ENCODE measurements around the gene ADGRV1.
"Not testable (repeated sequence)": the region's sequence is repeated elsewhere in the genome, so short reads cannot be mapped to it uniquely, and the experiment has no call there.

ADGRV1 gene

DNA sequence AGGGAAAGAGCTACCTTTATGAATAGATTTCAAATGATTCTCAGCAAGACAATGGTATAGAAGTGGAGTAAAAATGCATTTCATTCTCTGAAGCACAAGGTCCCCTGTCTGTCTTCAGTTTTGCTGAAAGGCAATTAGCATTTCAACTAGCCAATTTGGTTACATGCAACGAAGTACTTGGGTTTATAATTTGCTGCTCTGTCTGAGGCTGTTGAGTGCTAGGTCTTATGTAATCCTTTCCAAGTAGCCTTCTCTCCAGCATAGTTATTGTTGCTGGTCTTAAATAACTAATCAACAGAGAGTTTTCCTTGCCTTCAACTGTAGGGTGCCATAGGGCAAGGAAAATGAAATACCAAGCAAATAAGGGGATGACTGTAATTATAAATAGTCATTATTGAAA lies 4.5 kb downstream of the ADGRV1 start:
- DNase-seq (ENCODE audit: low read depth): no peak
- TF ChIP-seq, protein P1, sequence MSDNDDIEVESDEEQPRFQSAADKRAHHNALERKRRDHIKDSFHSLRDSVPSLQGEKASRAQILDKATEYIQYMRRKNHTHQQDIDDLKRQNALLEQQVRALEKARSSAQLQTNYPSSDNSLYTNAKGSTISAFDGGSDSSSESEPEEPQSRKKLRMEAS (IDR thresholded peaks at IDR 0.05; ENCODE audit: low read depth, low read length): no peak
- TF ChIP-seq POLR2A (IDR thresholded peaks at IDR 0.05; ENCODE audit: extremely low read depth, insufficient read length): no peak
- TF ChIP-seq, protein P2, sequence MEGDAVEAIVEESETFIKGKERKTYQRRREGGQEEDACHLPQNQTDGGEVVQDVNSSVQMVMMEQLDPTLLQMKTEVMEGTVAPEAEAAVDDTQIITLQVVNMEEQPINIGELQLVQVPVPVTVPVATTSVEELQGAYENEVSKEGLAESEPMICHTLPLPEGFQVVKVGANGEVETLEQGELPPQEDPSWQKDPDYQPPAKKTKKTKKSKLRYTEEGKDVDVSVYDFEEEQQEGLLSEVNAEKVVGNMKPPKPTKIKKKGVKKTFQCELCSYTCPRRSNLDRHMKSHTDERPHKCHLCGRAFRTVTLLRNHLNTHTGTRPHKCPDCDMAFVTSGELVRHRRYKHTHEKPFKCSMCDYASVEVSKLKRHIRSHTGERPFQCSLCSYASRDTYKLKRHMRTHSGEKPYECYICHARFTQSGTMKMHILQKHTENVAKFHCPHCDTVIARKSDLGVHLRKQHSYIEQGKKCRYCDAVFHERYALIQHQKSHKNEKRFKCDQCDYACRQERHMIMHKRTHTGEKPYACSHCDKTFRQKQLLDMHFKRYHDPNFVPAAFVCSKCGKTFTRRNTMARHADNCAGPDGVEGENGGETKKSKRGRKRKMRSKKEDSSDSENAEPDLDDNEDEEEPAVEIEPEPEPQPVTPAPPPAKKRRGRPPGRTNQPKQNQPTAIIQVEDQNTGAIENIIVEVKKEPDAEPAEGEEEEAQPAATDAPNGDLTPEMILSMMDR (IDR thresholded peaks at IDR 0.05; ENCODE audit: low read depth, low read length): no peak
- no peak for TF ChIP-seq MYC (IDR thresholded peaks at IDR 0.05; ENCODE audit: low read depth, low read length)
- no peak overlapping the region for H3K4me3 ChIP-seq (ENCODE audit: low read depth, low read length)

- no peak overlapping the region for H3K4me3 ChIP-seq (ENCODE audit: low read depth, low read length)
- TF ChIP-seq POLR2A (IDR thresholded peaks at IDR 0.05; ENCODE audit: extremely low read depth, insufficient read length): no peak
- TF ChIP-seq, protein P2 (IDR thresholded peaks at IDR 0.05; ENCODE audit: low read depth, low read length): no peak
- no peak for DNase-seq (ENCODE audit: low read depth)
Measured at GRCh38 chr5:90565491-90565890, 6.9 kb downstream of the ADGRV1 start.

GRCh38 chr5:90569084-90569483 lies 10.5 kb downstream of the ADGRV1 start:
- TF ChIP-seq, protein P1 (IDR thresholded peaks at IDR 0.05; ENCODE audit: low read depth, low read length): no peak
- TF ChIP-seq, protein P2 (IDR thresholded peaks at IDR 0.05; ENCODE audit: low read depth, low read length): no peak
- TF ChIP-seq POLR2A (IDR thresholded peaks at IDR 0.05; ENCODE audit: extremely low read depth, insufficient read length) (no peak), MYC (IDR thresholded peaks at IDR 0.05; ENCODE audit: low read depth, low read length) (no peak)
- no peak overlapping the region for H3K4me3 ChIP-seq (ENCODE audit: low read depth, low read length)
- DNase-seq (ENCODE audit: low read depth): no peak

GRCh38 chr5:90570034-90570433 lies 11.4 kb downstream of the ADGRV1 start:
- H3K4me3 ChIP-seq (ENCODE audit: low read depth, low read length): no peak overlapping the region
- TF ChIP-seq, protein P2 (IDR thresholded peaks at IDR 0.05; ENCODE audit: low read depth, low read length): no peak
- no peak for TF ChIP-seq MYC (IDR thresholded peaks at IDR 0.05; ENCODE audit: low read depth, low read length)
- TF ChIP-seq, protein P1 (IDR thresholded peaks at IDR 0.05; ENCODE audit: low read depth, low read length): no peak
- no peak for TF ChIP-seq POLR2A (IDR thresholded peaks at IDR 0.05; ENCODE audit: extremely low read depth, insufficient read length)
- no peak for DNase-seq (ENCODE audit: low read depth)

GRCh38 chr5:90571147-90571773 lies 12.7 kb downstream of the ADGRV1 start:
- no peak for TF ChIP-seq MYC (IDR thresholded peaks at IDR 0.05; ENCODE audit: low read depth, low read length)
- TF ChIP-seq, protein P1 (IDR thresholded peaks at IDR 0.05; ENCODE audit: low read depth, low read length): no peak
- no peak for DNase-seq (ENCODE audit: low read depth)
- no peak overlapping the region for H3K4me3 ChIP-seq (ENCODE audit: low read depth, low read length)

DNA sequence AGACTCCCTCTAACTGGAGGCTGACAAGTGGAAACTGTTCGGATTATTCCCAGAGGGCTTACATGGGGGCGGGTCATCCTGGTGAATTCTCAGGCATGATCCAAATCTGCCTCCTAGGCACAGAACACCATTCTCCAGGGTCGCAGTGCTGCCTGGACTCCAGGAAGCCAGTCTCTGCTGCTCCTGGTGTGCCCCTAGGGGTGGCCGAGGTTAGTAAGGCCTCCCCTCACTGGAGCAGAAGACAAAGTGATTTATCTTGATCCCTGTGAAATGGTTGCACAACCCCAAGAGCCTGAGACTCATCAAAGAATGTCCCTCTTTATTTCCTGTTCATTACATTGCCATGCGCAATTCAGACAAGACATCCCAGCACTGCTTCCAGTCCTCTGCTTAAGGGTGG lies 17.1 kb downstream of the ADGRV1 start:
- no peak overlapping the region for H3K4me3 ChIP-seq (ENCODE audit: low read depth, low read length)
- TF ChIP-seq POLR2A (IDR thresholded peaks at IDR 0.05; ENCODE audit: extremely low read depth, insufficient read length) (no peak), MYC (IDR thresholded peaks at IDR 0.05; ENCODE audit: low read depth, low read length) (no peak)
- TF ChIP-seq, protein P2 (IDR thresholded peaks at IDR 0.05; ENCODE audit: low read depth, low read length): no peak
- TF ChIP-seq, protein P1 (IDR thresholded peaks at IDR 0.05; ENCODE audit: low read depth, low read length): no peak
- no peak for DNase-seq (ENCODE audit: low read depth)

DNA sequence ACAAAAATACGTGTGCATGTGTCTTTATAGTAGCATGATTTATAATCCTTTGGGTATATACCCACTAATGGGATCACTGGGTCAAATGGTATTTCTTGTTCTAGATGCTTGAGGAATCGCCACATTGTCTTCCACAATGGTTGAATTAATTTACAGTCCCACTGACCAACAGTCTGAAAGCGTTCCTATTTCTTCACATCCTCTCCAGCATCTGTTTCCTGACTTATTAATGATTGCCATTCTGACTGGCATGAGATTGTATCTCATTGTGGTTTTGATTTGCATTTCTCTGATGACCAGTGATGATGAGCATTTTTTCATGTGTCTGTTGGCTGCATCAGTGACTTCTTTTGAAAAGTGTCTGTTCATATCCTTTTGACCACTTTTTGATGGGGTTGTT lies 18.0 kb downstream of the ADGRV1 start:
- H3K4me3 ChIP-seq (ENCODE audit: low read depth, low read length); DNase-seq (ENCODE audit: low read depth): not testable (repeated sequence)

- H3K4me3 ChIP-seq (ENCODE audit: low read depth, low read length); DNase-seq (ENCODE audit: low read depth): not testable (repeated sequence)
Measured at GRCh38 chr5:90579905-90580304, 21.3 kb downstream of the ADGRV1 start.

Measured in NB4 (cell line).